ENCODE measurements around the gene RBL2. TPM values are rescaled to one million over a fixed set of nuclear protein-coding genes. Genes with fewer than 3 reads are reported as not detected.
A peak's percentile ranks its signal among the peaks of the same experiment; 100 is the strongest.

Gene RBL2
- total and polyA plus RNA-seq, 10 donors: 29.1 to 214 (median 138) TPM

GRCh38 chr16:53457670-53458069, 23.4 kb downstream of the RBL2 start:
- no peak for DNase-seq
- Histone ChIP-seq H3K4me3 (peak overlapping the region in 3 of 8 donors; percentile 7 to 55 (median 19)), H3K36me3 (peaks cover 4 to 100% (median 72%) of the 10 kb centered on the region in 6 donors), H3K4me1 (peaks cover 6 to 87% (median 48%) of the 10 kb centered on the region in 6 donors), H3K27me3 (replicated peaks in 1 of 7) (no peaks in the 10 kb centered on the region), H3K9me3 (no peaks in the 10 kb centered on the region), H3K27ac (peak overlapping the region; percentile 31 to 85 (median 81))
- 43 to 63% (median 45%) methylated on average over 2 of the region's 2 CpGs for WGBS, 5 donors
- TF ChIP-seq POLR2AphosphoS5 (IDR thresholded peaks at IDR 0.05) (peak in 1 of 3 donors; percentile 83), POLR2A (IDR thresholded peaks at IDR 0.05) (no peak), CTCF (IDR thresholded peaks at IDR 0.05 in 8 of 11, conservative IDR thresholded peaks at IDR 0.05 in 3 of 11) (peak in 4 of 11 experiments; percentile 11 to 22 (median 18))
- intact Hi-C loops (cut with DNase I; ENCODE audit: low total_unique reads): no loop called here

- TF ChIP-seq POLR2AphosphoS5 (IDR thresholded peaks at IDR 0.05): no peak
- no peak for TF ChIP-seq CTCF (IDR thresholded peaks at IDR 0.05 in 8 of 11, conservative IDR thresholded peaks at IDR 0.05 in 3 of 11)
- no peak for TF ChIP-seq POLR2A (IDR thresholded peaks at IDR 0.05)
- H3K36me3 ChIP-seq: peaks cover 8 to 100% (median 73%) of the 10 kb centered on the region in 6 donors
- no peaks in the 10 kb centered on the region for H3K27me3 ChIP-seq (replicated peaks in 1 of 7)
- no peaks in the 10 kb centered on the region for H3K9me3 ChIP-seq
- whole genome bisulfite sequencing, 5 donors: 91 to 96% (median 93%) methylated on average over 8 of the region's 8 CpGs
- peaks cover 6 to 87% (median 49%) of the 10 kb centered on the region in 6 donors for H3K4me1 ChIP-seq
- intact Hi-C loops (cut with DNase I; ENCODE audit: low total_unique reads): no loop called here
- peak overlapping the region in 1 of 8 donors; percentile 55 for H3K4me3 ChIP-seq
- H3K27ac ChIP-seq: peak overlapping the region in 6 of 8 donors; percentile 72 to 85 (median 82)
- no peak for DNase-seq
Observed at GRCh38 chr16:53458635-53459034, 24.4 kb downstream of the RBL2 start.

GRCh38 chr16:53465606-53466280, 31.5 kb downstream of the RBL2 start:
- intact Hi-C loops (cut with DNase I; ENCODE audit: low total_unique reads): no loop called here
- no peak for DNase-seq
- Histone ChIP-seq H3K4me1 (peaks cover 0 to 33% (median 0%) of the 10 kb centered on the region in 6 donors), H3K4me3 (no peak overlapping the region), H3K27me3 (replicated peaks in 1 of 7) (no peaks in the 10 kb centered on the region), H3K36me3 (peaks cover 8 to 100% (median 92%) of the 10 kb centered on the region in 6 donors), H3K27ac (no peak overlapping the region), H3K9me3 (no peaks in the 10 kb centered on the region)
- TF ChIP-seq CTCF (IDR thresholded peaks at IDR 0.05 in 8 of 11, conservative IDR thresholded peaks at IDR 0.05 in 3 of 11) (no peak), POLR2AphosphoS5 (IDR thresholded peaks at IDR 0.05) (no peak), POLR2A (IDR thresholded peaks at IDR 0.05) (no peak)
- 72 to 79% (median 77%) methylated on average over 6 of the region's 6 CpGs for WGBS, 5 donors

- Histone ChIP-seq H3K4me1 (peaks cover 0 to 33% (median 0%) of the 10 kb centered on the region in 6 donors), H3K36me3 (peaks cover 5 to 100% (median 70%) of the 10 kb centered on the region in 6 donors), H3K27me3 (replicated peaks in 1 of 7) (no peaks in the 10 kb centered on the region), H3K9me3 (no peaks in the 10 kb centered on the region), H3K27ac (no peak overlapping the region), H3K4me3 (no peak overlapping the region)
- TF ChIP-seq POLR2A (IDR thresholded peaks at IDR 0.05) (no peak), POLR2AphosphoS5 (IDR thresholded peaks at IDR 0.05) (no peak), CTCF (IDR thresholded peaks at IDR 0.05 in 8 of 11, conservative IDR thresholded peaks at IDR 0.05 in 3 of 11) (no peak)
- WGBS, 5 donors: 81 to 92% (median 83%) methylated on average over 2 of the region's 2 CpGs
- intact Hi-C loops (cut with DNase I; ENCODE audit: low total_unique reads): no loop called here
- DNase-seq: no peak
Observed at GRCh38 chr16:53476867-53477266, 42.6 kb downstream of the RBL2 start.
